Left lung (tissue), 10 donors: ENCODE measurements around the gene VANGL2. TPM values are rescaled to one million over a fixed set of nuclear protein-coding genes. Genes with fewer than 3 reads are reported as not detected.

ENCODE experiments used
- ATAC-seq: fragments of 200-7000 bp; cut with Tn5 transposase; one replicate; pipeline ENCODE4 v1.9.1; 2020; ENCODE audit warnings: moderate library complexity
- DNase-seq, 4 donors: peaks; one replicate each; pipeline ENCODE4 v3.0.0-alpha.2; 2013 to 2020
- H3K27ac ChIP-seq, 2 donors: fragments of 200-600 bp; sonication (generic) in 1 of 2; one replicate each; pipeline versions ENCODE4 v1.5.0 to v1.8.0; 2020 to 2021
- H3K27me3 ChIP-seq, 2 donors: fragments of 200-600 bp; sonication (generic) in 1 of 2; one replicate each; pipeline versions ENCODE4 v1.5.0 to v1.8.0; 2020 to 2021
- H3K36me3 ChIP-seq, 2 donors: fragments of 200-600 bp; sonication (generic) in 1 of 2; one replicate each; pipeline versions ENCODE4 v1.5.0 to v1.8.0; 2020 to 2021
- H3K4me1 ChIP-seq, 2 donors: fragments of 200-600 bp; one replicate each; pipeline ENCODE4 v1.8.0; 2021
- H3K4me3 ChIP-seq, 2 donors: fragments of 200-600 bp; sonication (generic) in 1 of 2; one replicate each; pipeline versions ENCODE4 v1.5.0 to v1.8.0; 2020 to 2021; ENCODE audit warnings: mild to moderate bottlenecking in 1 of 2
- H3K9me3 ChIP-seq, 2 donors: fragments of 200-600 bp; sonication (generic) in 1 of 2; one replicate each; pipeline versions ENCODE4 v1.5.0 to v1.8.0; 2020 to 2021
- intact Hi-C, 2 donors: fragments of 100-400 bp; cut with DNase I; formaldehyde crosslinking; loops; one replicate each; pipeline versions ENCODE4 v1.11.2 to v1.14.2; 2022
- polyA plus RNA-seq, 6 donors: library from polyadenylated mRNA; unstranded; fragments of 120-200 nt; gene quantifications; one replicate each; pipeline ENCODE4 v1.2.1, GENCODE V29; 2013; ENCODE audit not compliant: insufficient read length in 6 of 6
- total RNA-seq, 2 donors: library from RNA; stranded (reverse); fragmentation: NEBNext Ultra II Directional; extraction: Animal tissue kit (Norgen Biotek cat#: 25700); gene quantifications; one replicate each; pipeline ENCODE4 v1.2.1, GENCODE V29; 2021
- TF ChIP-seq, protein P1 (sequence below), 2 donors: fragments of 200-600 bp; sonication (generic) in 1 of 2; IDR thresholded peaks; one replicate each; pipeline versions ENCODE4 v1.5.0 to v1.8.0; 2021; ENCODE audit warnings: antibody characterized with exemption in 2 of 2
- donor health status: DM: no; HTN: yes; CAD: no.
- donor health status: DM: no; HTN: no; CAD: no.

Gene VANGL2
- total and polyA plus RNA-seq, 8 donors, result 2.7 to 42.7 (median 37.7) TPM

- Histone ChIP-seq H3K36me3 (no peaks in the 10 kb centered on the region), H3K27me3 (no peaks in the 10 kb centered on the region), H3K27ac (no peak overlapping the region), H3K4me3 (no peak overlapping the region), H3K4me1 (peaks cover 0 to 3% of the 10 kb centered on the region in 2 donors), H3K9me3 (no peaks in the 10 kb centered on the region)
- TF ChIP-seq, protein P1, sequence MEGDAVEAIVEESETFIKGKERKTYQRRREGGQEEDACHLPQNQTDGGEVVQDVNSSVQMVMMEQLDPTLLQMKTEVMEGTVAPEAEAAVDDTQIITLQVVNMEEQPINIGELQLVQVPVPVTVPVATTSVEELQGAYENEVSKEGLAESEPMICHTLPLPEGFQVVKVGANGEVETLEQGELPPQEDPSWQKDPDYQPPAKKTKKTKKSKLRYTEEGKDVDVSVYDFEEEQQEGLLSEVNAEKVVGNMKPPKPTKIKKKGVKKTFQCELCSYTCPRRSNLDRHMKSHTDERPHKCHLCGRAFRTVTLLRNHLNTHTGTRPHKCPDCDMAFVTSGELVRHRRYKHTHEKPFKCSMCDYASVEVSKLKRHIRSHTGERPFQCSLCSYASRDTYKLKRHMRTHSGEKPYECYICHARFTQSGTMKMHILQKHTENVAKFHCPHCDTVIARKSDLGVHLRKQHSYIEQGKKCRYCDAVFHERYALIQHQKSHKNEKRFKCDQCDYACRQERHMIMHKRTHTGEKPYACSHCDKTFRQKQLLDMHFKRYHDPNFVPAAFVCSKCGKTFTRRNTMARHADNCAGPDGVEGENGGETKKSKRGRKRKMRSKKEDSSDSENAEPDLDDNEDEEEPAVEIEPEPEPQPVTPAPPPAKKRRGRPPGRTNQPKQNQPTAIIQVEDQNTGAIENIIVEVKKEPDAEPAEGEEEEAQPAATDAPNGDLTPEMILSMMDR (IDR thresholded peaks at IDR 0.05), result no peak
- ATAC-seq (no peak), DNase-seq (no peak)
- intact Hi-C loops, result no loop called here
Observed at GRCh38 chr1:160451859-160452232, 51.5 kb downstream of the VANGL2 start.

DNA sequence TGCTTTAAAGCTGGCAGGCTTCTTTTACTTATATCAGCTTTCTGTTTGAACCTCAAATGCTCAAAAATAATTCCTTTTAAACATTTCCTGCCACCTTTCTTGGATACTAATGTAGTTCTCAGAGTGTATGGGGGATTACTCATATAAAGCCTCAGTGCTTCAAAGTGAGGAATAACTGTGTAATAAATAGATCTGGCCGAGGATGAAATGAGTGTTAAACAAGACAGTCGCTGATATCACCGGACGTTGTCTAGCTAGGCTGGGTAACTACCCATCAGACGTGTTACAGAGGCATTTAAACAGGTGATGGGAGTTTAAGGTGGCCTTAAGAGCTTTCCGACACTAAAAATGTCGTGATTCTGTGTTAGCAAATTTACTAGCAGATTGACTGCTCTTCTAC is 53.1 kb downstream of the VANGL2 start:
- Histone ChIP-seq H3K9me3 (no peaks in the 10 kb centered on the region), H3K36me3 (no peaks in the 10 kb centered on the region), H3K27me3 (no peaks in the 10 kb centered on the region), H3K4me1 (no peaks in the 10 kb centered on the region), H3K27ac (no peak overlapping the region), H3K4me3 (no peak overlapping the region)
- intact Hi-C loops, result no loop called here
- ATAC-seq, result no peak
- no peak for DNase-seq
- TF ChIP-seq, protein P1 (IDR thresholded peaks at IDR 0.05), result no peak

DNA sequence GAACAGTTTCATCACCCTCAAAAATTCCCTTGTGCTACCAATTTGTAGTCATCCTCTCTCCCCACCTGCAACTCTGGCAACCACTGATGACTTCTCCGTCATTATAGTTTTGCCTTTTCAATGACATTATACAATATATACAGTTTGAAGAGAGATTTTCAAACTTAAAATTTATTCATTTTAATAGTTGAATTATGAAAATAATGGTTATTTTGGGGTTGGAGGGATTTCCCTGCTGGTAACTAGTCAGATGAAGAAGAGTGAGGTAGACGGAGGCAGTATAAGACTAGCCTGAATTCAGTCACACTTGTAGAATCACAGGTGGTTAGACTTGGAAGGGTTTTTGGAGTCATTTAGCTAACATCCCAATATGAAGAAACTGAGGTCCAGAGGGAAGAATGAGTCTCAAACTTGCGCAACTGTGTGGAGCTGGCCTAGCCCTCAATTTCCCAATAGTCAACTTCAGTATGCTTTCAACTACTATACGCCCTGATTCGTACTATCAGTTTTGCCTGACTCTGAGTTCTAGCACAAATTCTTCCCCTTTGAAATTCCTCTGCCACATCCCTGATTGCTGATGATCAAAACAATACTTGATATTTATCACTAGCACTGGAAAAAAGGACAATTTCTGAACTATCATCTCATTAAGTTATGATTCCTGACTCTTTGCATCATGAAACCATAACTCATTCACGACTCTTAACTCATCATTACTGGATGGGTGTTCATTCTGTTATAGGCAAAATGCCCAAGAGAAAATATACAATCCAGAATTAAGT is 54.2 kb downstream of the VANGL2 start:
- TF ChIP-seq, protein P1 (IDR thresholded peaks at IDR 0.05), result no peak
- Histone ChIP-seq H3K27ac (no peak overlapping the region), H3K4me1 (no peaks in the 10 kb centered on the region), H3K9me3 (no peaks in the 10 kb centered on the region), H3K36me3 (no peaks in the 10 kb centered on the region), H3K27me3 (no peaks in the 10 kb centered on the region), H3K4me3 (no peak overlapping the region)
- intact Hi-C loops, result no loop called here
- ATAC-seq, result no peak
- no peak for DNase-seq

- intact Hi-C loops, result no loop called here
- Histone ChIP-seq H3K36me3 (no peaks in the 10 kb centered on the region), H3K27me3 (no peaks in the 10 kb centered on the region), H3K9me3 (no peaks in the 10 kb centered on the region), H3K4me3 (no peak overlapping the region), H3K27ac (no peak overlapping the region), H3K4me1 (no peaks in the 10 kb centered on the region)
- no peak for DNase-seq
- ATAC-seq, result no peak
- TF ChIP-seq, protein P1 (IDR thresholded peaks at IDR 0.05), result no peak
Observed at GRCh38 chr1:160455153-160455517, 54.8 kb downstream of the VANGL2 start.

- intact Hi-C loops, result no loop called here
- TF ChIP-seq, protein P1 (IDR thresholded peaks at IDR 0.05), result no peak
- H3K9me3 ChIP-seq, result no peaks in the 10 kb centered on the region
- H3K27ac ChIP-seq, result no peak overlapping the region
- H3K4me3 ChIP-seq, result no peak overlapping the region
- peaks cover 0 to 3% of the 10 kb centered on the region in 2 donors for H3K4me1 ChIP-seq
- DNase-seq (no peak), ATAC-seq (no peak)
- no peaks in the 10 kb centered on the region for H3K36me3 ChIP-seq
- no peaks in the 10 kb centered on the region for H3K27me3 ChIP-seq
Observed at GRCh38 chr1:160459056-160459455, 58.7 kb downstream of the VANGL2 start.
